Mucosa of descending colon (tissue), 3 donors: ENCODE data around the gene TCERG1. TPM values are rescaled to one million over a fixed set of nuclear protein-coding genes. Genes with fewer than 3 reads are reported as not detected.
A peak's percentile ranks its signal among the peaks of the same experiment; 100 is the strongest.

Experiments used
- ATAC-seq: fragments of 200-7000 bp; cut with Tn5 transposase; one replicate; pipeline ENCODE4 v1.9.1; 2020; ENCODE audit warnings: mild to moderate bottlenecking, moderate library complexity
- DNase-seq, 3 donors: peaks; one replicate each; pipeline ENCODE4 v3.0.0-alpha.2; 2020
- H3K36me3 ChIP-seq: fragments of 200-600 bp; one replicate; pipeline ENCODE4 v1.8.0; 2021; ENCODE audit warnings: low read depth, mild to moderate bottlenecking
- H3K4me1 ChIP-seq: fragments of 200-600 bp; one replicate; pipeline ENCODE4 v1.8.0; 2021; ENCODE audit warnings: low read depth, mild to moderate bottlenecking
- H3K4me3 ChIP-seq: fragments of 200-600 bp; one replicate; pipeline ENCODE4 v1.8.0; 2021; ENCODE audit warnings: mild to moderate bottlenecking
- H3K9me3 ChIP-seq: fragments of 200-600 bp; one replicate; pipeline ENCODE4 v1.8.0; 2021; ENCODE audit warnings: mild to moderate bottlenecking
- intact Hi-C, 2 donors: fragments of 100-400 bp; cut with DNase I in 1 of 2; cut with micrococcal nuclease in 1 of 2; formaldehyde crosslinking; loops; one replicate each; pipeline versions ENCODE4 v1.11.0 to v1.11.1; 2022; cut with DNase I, micrococcal nuclease
- total RNA-seq, 3 donors: library from RNA; stranded (reverse); fragmentation: NEBNext Ultra II Directional in 2 of 3; extraction: Animal tissue kit (Norgen Biotek cat#: 25700) in 2 of 3; gene quantifications; one replicate each; pipeline versions ENCODE4 v1.2.1 to v1.2.4, GENCODE V29; 2021 to 2023
- TF ChIP-seq, protein P1 (sequence below): fragments of 200-600 bp; IDR thresholded peaks from one replicate; pipeline ENCODE4 v1.8.0; 2022; ENCODE audit warnings: antibody characterized with exemption, mild to moderate bottlenecking
- donor health status: DM: no; HTN: no; CAD: no; lungs with moderate emphysema.
- donor health status: DM: no; HTN: no; CAD: no.
- donor health status: DM: no; HTN: yes; CAD: no.

TCERG1 gene
- total RNA-seq, 3 donors from 2014 or later, result 44.3 to 63.8 (median 55.4) TPM

DNA sequence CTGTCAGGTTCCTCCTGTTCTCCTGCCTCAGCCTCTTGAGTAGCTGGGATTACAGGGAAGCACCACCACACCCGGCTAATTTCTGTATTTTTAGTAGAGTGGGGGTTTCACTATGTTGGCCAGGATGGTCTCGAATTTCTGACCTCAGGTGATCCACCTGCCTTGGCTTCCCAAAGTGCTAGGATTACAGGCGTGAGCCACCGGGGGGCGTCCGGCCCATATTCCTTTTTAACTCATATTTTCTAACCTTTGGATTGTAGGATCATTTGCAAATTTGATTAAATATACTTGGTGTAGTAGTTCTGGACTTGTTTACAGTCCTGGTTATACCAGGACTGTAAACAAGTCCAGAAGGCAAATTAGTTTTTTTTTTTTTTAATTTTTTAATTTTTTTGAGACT lies 4.3 kb downstream of the TCERG1 start:
- intact Hi-C loops, result no loop called here
- H3K4me3 ChIP-seq, result no peak overlapping the region
- H3K9me3 ChIP-seq, result no peaks in the 10 kb centered on the region
- ATAC-seq (no peak), DNase-seq (no peak)
- H3K4me1 ChIP-seq, result peaks cover 34% of the 10 kb centered on the region
- H3K36me3 ChIP-seq, result peaks cover 4% of the 10 kb centered on the region
- TF ChIP-seq, protein P1, sequence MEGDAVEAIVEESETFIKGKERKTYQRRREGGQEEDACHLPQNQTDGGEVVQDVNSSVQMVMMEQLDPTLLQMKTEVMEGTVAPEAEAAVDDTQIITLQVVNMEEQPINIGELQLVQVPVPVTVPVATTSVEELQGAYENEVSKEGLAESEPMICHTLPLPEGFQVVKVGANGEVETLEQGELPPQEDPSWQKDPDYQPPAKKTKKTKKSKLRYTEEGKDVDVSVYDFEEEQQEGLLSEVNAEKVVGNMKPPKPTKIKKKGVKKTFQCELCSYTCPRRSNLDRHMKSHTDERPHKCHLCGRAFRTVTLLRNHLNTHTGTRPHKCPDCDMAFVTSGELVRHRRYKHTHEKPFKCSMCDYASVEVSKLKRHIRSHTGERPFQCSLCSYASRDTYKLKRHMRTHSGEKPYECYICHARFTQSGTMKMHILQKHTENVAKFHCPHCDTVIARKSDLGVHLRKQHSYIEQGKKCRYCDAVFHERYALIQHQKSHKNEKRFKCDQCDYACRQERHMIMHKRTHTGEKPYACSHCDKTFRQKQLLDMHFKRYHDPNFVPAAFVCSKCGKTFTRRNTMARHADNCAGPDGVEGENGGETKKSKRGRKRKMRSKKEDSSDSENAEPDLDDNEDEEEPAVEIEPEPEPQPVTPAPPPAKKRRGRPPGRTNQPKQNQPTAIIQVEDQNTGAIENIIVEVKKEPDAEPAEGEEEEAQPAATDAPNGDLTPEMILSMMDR, result no peak

DNA sequence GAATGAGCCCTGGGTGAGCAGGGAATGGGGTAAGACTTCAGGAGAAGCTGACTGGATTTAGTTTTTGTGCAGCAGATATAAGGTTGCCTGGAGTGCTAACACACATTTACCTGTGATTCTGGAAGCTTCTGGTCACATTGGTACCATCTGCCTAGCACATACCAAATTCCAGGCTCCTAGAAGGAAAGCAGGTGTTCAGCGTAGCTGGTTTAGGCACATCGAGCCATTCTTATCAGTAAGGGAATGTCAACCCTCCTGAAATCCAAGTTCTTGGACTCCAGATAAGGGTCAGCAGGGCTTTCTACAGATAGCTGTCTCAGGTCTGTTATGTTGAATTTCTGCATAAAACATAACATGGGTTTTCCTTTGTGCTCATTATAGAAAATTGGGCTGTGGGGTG lies 10.3 kb downstream of the TCERG1 start:
- H3K9me3 ChIP-seq, result no peaks in the 10 kb centered on the region
- ATAC-seq (no peak), DNase-seq (no peak)
- H3K36me3 ChIP-seq, result no peaks in the 10 kb centered on the region
- H3K4me1 ChIP-seq, result no peaks in the 10 kb centered on the region
- TF ChIP-seq, protein P1, result no peak
- no peak overlapping the region for H3K4me3 ChIP-seq
- intact Hi-C loops, result no loop called here

DNA sequence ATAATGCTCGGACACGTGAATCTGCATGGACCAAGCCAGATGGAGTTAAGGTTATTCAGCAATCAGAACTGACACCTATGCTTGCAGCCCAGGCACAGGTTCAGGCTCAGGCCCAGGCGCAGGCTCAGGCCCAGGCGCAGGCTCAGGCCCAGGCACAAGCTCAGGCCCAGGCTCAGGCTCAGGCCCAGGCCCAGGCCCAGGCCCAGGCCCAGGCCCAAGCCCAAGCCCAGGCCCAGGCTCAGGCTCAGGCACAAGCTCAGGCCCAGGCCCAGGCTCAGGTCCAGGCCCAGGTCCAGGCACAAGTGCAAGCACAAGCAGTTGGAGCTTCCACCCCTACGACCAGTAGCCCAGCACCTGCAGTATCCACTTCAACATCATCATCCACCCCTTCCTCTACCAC lies 11.8 kb downstream of the TCERG1 start:
- TF ChIP-seq, protein P1, result no peak
- peak in 1 of 3 donors; percentile 22 for DNase-seq
- no peak overlapping the region for H3K4me3 ChIP-seq
- peaks cover 5% of the 10 kb centered on the region for H3K4me1 ChIP-seq
- no peaks in the 10 kb centered on the region for H3K36me3 ChIP-seq
- intact Hi-C loops, result no loop called here
- H3K9me3 ChIP-seq, result no peaks in the 10 kb centered on the region
- no peak for ATAC-seq

DNA sequence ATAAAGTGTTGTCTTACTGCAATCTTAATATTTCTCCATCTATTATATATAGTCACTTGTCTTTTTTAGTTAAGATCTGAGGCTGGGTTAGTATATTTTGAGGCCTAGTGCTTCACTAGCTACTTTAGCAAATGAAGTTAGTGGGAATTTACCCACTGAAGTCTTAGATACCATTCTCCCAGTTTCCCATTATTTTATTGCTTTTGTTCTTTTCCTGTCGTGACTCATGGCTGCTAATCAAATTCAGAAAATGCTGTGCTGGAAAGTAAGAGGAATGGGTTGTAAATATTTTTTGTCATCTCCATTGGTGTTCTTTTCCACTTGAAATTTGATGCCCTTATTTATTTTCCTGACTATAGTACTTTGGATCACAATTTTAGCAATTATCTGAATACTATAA lies 14.2 kb downstream of the TCERG1 start:
- Histone ChIP-seq H3K4me3 (no peak overlapping the region), H3K4me1 (peaks cover 5% of the 10 kb centered on the region), H3K9me3 (no peaks in the 10 kb centered on the region), H3K36me3 (no peaks in the 10 kb centered on the region)
- TF ChIP-seq, protein P1, result no peak
- ATAC-seq (no peak), DNase-seq (no peak)
- intact Hi-C loops, result no loop called here

DNA sequence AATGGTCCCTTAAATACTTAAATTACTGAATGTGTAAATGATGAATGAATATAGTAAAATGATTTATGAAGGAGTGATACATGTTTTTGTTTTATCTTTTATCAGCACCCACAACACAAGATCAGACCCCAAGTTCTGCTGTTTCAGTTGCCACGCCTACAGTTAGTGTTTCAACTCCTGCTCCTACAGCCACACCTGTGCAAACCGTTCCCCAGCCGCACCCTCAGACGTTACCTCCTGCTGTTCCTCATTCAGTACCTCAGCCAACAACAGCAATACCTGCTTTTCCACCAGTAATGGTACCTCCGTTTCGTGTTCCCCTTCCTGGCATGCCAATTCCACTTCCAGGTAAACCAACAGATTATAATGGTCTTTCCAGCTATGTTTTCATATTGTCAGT lies 16.3 kb downstream of the TCERG1 start:
- intact Hi-C loops, result no loop called here
- TF ChIP-seq, protein P1, result no peak
- Histone ChIP-seq H3K36me3 (no peaks in the 10 kb centered on the region), H3K4me3 (no peak overlapping the region), H3K9me3 (no peaks in the 10 kb centered on the region), H3K4me1 (peaks cover 5% of the 10 kb centered on the region)
- peak; percentile 98 for ATAC-seq
- peak; percentile 67 to 82 (median 77) for DNase-seq
